Chondrocyte (in vitro differentiated cells): ENCODE measurements around the gene PHF13. TPM values are rescaled to one million over a fixed set of nuclear protein-coding genes. Genes with fewer than 3 reads are reported as not detected.

Experiments
- DNase-seq: peaks from one replicate; pipeline ENCODE4 v3.0.0; 2021; ENCODE audit warnings: mixed read lengths, low spot score
- H3K27ac Mint-ChIP-seq: one replicate; pipeline ENCODE4 v1.8.0; 2021; ENCODE audit warnings: mild to moderate bottlenecking, moderate library complexity, mixed read lengths; ENCODE audit not compliant: unreplicated experiment
- H3K27me3 Mint-ChIP-seq: 2 replicates; pipeline ENCODE4 v1.8.0; 2021; ENCODE audit warnings: low read depth, mixed read lengths
- H3K36me3 Mint-ChIP-seq: 2 replicates; pipeline ENCODE4 v1.8.0; 2021; ENCODE audit warnings: low read depth, mixed read lengths
- H3K4me1 Mint-ChIP-seq: 2 replicates; pipeline ENCODE4 v1.8.0; 2021; ENCODE audit warnings: low read depth, mild to moderate bottlenecking, mixed read lengths
- H3K4me3 Mint-ChIP-seq: one replicate; pipeline ENCODE4 v1.8.0; 2021; ENCODE audit warnings: mild to moderate bottlenecking, moderate library complexity, mixed read lengths; ENCODE audit not compliant: unreplicated experiment
- H3K9me3 Mint-ChIP-seq: 2 replicates; pipeline ENCODE4 v1.8.0; 2021; ENCODE audit warnings: low read depth, mixed read lengths
- total RNA-seq: library from RNA; stranded (reverse); gene quantifications from 3 replicates; pipeline ENCODE4 v1.2.1, GENCODE V29; 2021
- TF ChIP-seq, protein P1 (sequence below): fragments of 200-600 bp; sonication (generic); IDR thresholded peaks from 2 replicates; pipeline ENCODE4 v1.5.0; 2021; ENCODE audit warnings: antibody characterized with exemption, mild to moderate bottlenecking, moderate library complexity

The PHF13 gene
- total RNA-seq, 1 donor from 2014 or later: 25.6 TPM

DNA sequence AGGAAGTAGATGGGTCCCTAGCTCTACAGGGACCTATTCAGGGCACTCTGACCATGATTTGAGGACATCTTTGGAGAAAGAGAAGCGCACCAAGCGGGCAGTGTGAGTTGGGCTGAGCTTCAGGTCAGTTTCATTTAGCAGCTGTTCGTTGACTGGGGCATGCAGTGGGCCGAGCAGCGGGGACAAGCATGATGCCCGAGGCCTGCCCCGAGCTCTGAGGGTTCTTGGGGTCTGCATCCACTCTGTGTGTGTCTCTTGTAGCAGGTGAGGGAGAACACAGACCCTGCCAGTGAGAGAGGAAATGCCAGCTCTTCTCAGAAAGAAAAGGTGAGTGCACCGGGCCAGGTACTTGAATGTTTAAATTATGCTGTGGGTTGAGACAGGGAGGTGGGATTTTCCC is 16.5 kb downstream of the PHF13 start:
- Mint-ChIP-seq H3K4me1 (peaks cover 21% of the 10 kb centered on the region), H3K4me3 (no peak overlapping the region), H3K27ac (no peak overlapping the region), H3K27me3 (no peaks in the 10 kb centered on the region), H3K9me3 (no peaks in the 10 kb centered on the region), H3K36me3 (peaks cover 22% of the 10 kb centered on the region)
- TF ChIP-seq, protein P1, sequence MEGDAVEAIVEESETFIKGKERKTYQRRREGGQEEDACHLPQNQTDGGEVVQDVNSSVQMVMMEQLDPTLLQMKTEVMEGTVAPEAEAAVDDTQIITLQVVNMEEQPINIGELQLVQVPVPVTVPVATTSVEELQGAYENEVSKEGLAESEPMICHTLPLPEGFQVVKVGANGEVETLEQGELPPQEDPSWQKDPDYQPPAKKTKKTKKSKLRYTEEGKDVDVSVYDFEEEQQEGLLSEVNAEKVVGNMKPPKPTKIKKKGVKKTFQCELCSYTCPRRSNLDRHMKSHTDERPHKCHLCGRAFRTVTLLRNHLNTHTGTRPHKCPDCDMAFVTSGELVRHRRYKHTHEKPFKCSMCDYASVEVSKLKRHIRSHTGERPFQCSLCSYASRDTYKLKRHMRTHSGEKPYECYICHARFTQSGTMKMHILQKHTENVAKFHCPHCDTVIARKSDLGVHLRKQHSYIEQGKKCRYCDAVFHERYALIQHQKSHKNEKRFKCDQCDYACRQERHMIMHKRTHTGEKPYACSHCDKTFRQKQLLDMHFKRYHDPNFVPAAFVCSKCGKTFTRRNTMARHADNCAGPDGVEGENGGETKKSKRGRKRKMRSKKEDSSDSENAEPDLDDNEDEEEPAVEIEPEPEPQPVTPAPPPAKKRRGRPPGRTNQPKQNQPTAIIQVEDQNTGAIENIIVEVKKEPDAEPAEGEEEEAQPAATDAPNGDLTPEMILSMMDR: no peak
- DNase-seq: no peak

DNA sequence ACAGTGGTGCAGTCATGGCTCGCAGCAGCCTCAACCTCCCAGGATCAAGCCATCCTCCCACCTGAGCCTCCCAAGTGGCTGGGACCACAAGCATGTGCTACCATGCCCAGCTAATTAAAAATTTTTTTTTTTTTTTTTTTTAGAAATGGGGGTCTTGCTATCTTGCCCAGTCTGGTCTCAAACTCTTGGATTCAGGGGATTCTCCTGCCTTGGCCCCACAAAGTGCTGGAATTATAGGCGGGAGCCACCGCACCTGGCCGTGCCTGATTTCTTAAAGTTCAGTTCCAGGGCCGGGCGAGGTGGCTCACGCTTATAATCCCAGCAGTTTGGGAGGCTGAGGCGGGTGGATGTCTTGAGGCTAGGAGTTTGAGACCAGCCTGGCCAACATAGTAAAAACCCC is 17.5 kb downstream of the PHF13 start:
- H3K27ac Mint-ChIP-seq: no peak overlapping the region
- H3K9me3 Mint-ChIP-seq: no peaks in the 10 kb centered on the region
- no peaks in the 10 kb centered on the region for H3K27me3 Mint-ChIP-seq
- H3K4me3 Mint-ChIP-seq: no peak overlapping the region
- H3K4me1 Mint-ChIP-seq: peaks cover 20% of the 10 kb centered on the region
- DNase-seq: no peak
- TF ChIP-seq, protein P1: no peak
- peaks cover 22% of the 10 kb centered on the region for H3K36me3 Mint-ChIP-seq

DNA sequence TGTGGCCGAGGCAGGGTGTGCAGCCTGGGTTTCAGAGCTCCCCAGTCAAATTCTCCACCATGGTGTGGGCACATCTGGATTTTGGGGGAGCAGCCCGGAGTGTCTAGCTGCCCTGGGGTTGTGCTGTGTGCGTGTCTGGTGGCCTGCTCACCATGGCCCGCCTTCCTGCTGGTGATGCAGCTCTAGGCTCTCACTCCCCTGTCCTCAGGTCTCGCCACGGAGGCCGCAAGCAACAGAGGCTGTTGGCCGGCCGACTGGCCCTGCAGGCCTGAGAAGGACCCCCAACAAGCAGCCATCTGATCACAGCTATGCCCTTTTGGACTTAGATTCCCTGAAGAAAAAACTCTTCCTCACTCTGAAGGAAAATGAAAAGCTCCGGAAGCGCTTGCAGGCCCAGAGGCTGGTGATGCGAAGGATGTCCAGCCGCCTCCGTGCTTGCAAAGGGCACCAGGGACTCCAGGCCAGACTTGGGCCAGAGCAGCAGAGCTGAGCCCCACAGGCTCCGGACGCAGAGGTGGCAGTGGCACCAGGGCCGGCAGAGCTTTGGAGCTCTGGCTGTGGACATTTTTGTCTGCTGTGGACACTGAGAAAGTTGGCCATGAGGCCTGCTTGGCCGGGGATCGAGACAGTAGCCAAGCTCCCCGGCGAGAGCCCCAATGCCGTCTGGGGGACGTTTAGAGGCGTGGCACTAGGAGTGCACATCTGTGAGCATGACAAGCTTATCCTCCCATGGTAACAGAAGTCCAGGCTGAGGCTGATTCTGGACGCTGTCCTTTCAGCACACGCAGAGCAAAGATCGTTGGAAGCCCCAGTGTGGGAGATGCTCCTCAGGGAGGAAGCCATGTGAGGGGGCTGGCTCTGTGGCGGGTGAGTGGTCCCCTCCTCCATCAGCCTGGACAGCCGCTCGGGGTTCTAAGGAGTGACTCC is 19.3 kb downstream of the PHF13 start:
- Mint-ChIP-seq H3K36me3 (peaks cover 23% of the 10 kb centered on the region), H3K27ac (no peak overlapping the region), H3K4me1 (peaks cover 8% of the 10 kb centered on the region), H3K4me3 (no peak overlapping the region), H3K27me3 (no peaks in the 10 kb centered on the region), H3K9me3 (no peaks in the 10 kb centered on the region)
- TF ChIP-seq, protein P1: no peak
- no peak for DNase-seq

DNA sequence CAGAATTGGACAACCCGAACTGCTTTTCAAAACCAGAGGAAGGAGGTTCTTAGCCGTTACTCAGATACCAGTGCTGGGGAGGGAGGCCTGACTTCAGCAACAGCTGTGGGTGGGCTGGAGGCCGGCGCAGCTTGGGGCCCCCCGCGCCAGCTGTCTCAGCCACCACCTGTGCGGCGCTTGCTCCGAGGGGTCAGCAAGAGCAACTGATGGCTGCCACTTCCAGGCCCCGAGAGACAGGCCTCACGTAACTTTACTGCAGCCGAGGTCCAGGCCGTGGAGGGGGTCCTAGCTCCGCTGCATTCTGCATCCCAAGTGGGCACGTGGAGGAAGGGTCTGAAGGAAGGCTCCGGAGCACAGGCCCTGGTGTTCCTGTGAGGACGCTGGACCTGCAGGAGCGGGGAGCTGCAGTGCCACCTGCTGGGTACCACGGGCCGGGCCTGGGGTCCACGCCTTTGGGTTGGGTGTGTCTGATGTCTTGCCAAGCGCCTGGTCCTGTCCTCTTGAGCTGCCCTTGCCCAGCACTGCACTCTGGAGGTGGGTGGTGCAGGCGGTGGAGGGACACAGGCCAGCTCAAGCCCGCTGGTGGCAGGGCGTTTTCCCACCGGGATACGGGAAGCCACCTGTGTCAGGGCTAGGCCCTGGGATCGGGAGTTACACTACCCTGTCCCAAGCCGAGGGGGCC is 21.0 kb downstream of the PHF13 start:
- DNase-seq: no peak
- H3K27ac Mint-ChIP-seq: no peak overlapping the region
- H3K27me3 Mint-ChIP-seq: no peaks in the 10 kb centered on the region
- H3K4me1 Mint-ChIP-seq: peaks cover 10% of the 10 kb centered on the region
- TF ChIP-seq, protein P1: peak; percentile 72
- H3K4me3 Mint-ChIP-seq: no peak overlapping the region
- H3K36me3 Mint-ChIP-seq: peaks cover 22% of the 10 kb centered on the region
- H3K9me3 Mint-ChIP-seq: no peaks in the 10 kb centered on the region

DNA sequence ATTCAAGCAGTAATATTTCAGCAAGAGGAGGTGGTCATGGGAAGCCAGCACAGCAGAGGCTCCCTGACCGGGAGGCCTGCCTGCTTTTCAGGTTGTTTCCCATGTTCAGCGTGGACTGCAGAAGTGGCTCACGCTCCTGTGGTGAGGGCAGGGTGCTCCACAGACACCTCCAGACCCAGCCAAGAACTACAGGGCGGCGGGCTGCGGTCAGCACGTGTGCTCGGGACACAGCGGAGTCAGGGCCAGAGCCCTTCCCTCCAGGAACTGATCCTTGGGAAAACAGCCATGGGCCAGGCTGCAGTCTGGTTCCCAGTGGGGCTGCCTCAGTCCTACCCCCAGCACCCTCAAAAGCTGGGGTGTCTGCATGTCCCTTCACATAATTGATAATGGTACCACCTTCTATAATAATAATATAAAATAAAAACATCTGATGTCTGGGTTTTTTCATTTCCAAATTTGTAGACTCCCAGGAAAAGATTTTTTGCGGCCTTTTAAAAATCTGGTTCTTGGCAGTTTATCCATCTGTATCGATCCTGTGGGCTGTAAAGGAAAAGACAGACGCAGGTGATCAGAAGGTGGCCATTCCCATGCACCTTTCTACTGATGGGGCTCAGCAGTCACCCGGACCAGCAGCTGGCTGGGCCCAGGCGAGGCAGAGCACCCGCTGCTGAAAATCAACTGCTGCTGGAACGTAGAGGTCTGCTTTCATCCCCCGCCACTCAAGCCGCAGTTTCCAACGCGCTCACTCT is 21.8 kb downstream of the PHF13 start:
- Mint-ChIP-seq H3K27ac (no peak overlapping the region), H3K4me1 (peaks cover 10% of the 10 kb centered on the region), H3K4me3 (no peak overlapping the region), H3K36me3 (peaks cover 21% of the 10 kb centered on the region), H3K27me3 (no peaks in the 10 kb centered on the region), H3K9me3 (no peaks in the 10 kb centered on the region)
- TF ChIP-seq, protein P1: no peak
- no peak for DNase-seq
